ENCODE measurements around the gene LTBP3. TPM values are rescaled to one million over a fixed set of nuclear protein-coding genes. Genes with fewer than 3 reads are reported as not detected.

LTBP3 gene
- total and polyA plus RNA-seq, 9 of the 15 experiments (the other 6 are each of a cell fraction or from before 2014, with no cell fraction given): 0.06 to 20.5 (median 4.8) TPM

GRCh38 chr11:65551572-65552387 is 6.4 kb downstream of the LTBP3 start (continued):
- TF ChIP-seq SMAD1 (IDR thresholded peaks at IDR 0.05; ENCODE audit: low read depth, low read length, partially characterized antibody) (no peak), RBM14 (IDR thresholded peaks at IDR 0.05; ENCODE audit: borderline replicate concordance, insufficient read depth, low read depth, low read length) (no peak), SOX6 (IDR thresholded peaks at IDR 0.05) (no peak), NCOA1 (IDR thresholded peaks at IDR 0.05; ENCODE audit: low read depth) (no peak), ARNT (IDR thresholded peaks at IDR 0.05) (0 out of 4 replicates have a peak, but pooled peaks of 1 of the 2 experiments have one; percentile 19), UBTF (IDR thresholded peaks at IDR 0.05; ENCODE audit: borderline replicate concordance in 1 of 2, low read depth in 2 of 2, low read length in 2 of 2) (no peak), ZNF24 (IDR thresholded peaks at IDR 0.05) (no peak), TAL1 (IDR thresholded peaks at IDR 0.05) (0 out of 2 replicates have a peak, but pooled peaks have one; percentile 2), TFE3 (CRISPR knock-in tag; IDR thresholded peaks at IDR 0.05) (peak; percentile 89), RAD21 (CRISPR knock-in tag; conservative IDR thresholded peaks at IDR 0.05 in 1 of 2, IDR thresholded peaks at IDR 0.05 in 1 of 2) (peak in 1 of 2 experiments; percentile 40; a peak in 2 of 4 replicates), ZKSCAN8 (CRISPR knock-in tag; IDR thresholded peaks at IDR 0.05) (no peak), MEIS2 (IDR thresholded peaks at IDR 0.05; ENCODE audit: partially characterized antibody) (peak; percentile 2), ARHGAP35 (IDR thresholded peaks at IDR 0.05; ENCODE audit: partially characterized antibody) (peak; percentile 64), SIRT6 (IDR thresholded peaks at IDR 0.05; ENCODE audit: low read depth, low read length) (no peak), SPI1 (IDR thresholded peaks at IDR 0.05; ENCODE audit: borderline replicate concordance, low read depth, low read length) (no peak), DNMT1 (IDR thresholded peaks at IDR 0.05) (no peak), POLR2B (IDR thresholded peaks at IDR 0.05; ENCODE audit: low read depth, partially characterized antibody) (no peak), KHSRP (IDR thresholded peaks at IDR 0.05) (no peak), FOXM1 (IDR thresholded peaks at IDR 0.05; ENCODE audit: low read depth) (no peak), FOXM1 (CRISPR knock-in tag; IDR thresholded peaks at IDR 0.05; ENCODE audit: low read depth) (no peak), KDM2B (CRISPR knock-in tag; IDR thresholded peaks at IDR 0.05) (no peak), CBFA2T2 (conservative IDR thresholded peaks at IDR 0.05) (peak; percentile 45), BRCA1 (IDR thresholded peaks at IDR 0.05) (no peak), BRCA1 (CRISPR knock-in tag; IDR thresholded peaks at IDR 0.05) (no peak), ZNF212 (CRISPR knock-in tag; IDR thresholded peaks at IDR 0.05) (no peak), NONO (IDR thresholded peaks at IDR 0.05; ENCODE audit: low read depth in 2 of 2, low read length in 1 of 2) (no peak), ZBTB17 (CRISPR knock-in tag; IDR thresholded peaks at IDR 0.05) (no peak), CREM (IDR thresholded peaks at IDR 0.05; ENCODE audit: low read depth) (peak; percentile 64; the same call in 1 of the 2 replicates)
